Renal pelvis (tissue), 12 donors: Measurements from ENCODE around the gene MYORG. TPM values are rescaled to one million over a fixed set of nuclear protein-coding genes. Genes with fewer than 3 reads are reported as not detected.

Experiments
- DNase-seq: peaks from one replicate; pipeline ENCODE4 v3.0.0-alpha.2; 2013
- long read RNA-seq, 16 experiments: transcript quantifications; one replicate each; lab custom pipeline, GENCODE V29; 2026
- polyA plus RNA-seq, 3 donors: library from polyadenylated mRNA; unstranded; fragments of 120-200 nt; gene quantifications; one replicate each; pipeline ENCODE4 v1.2.1, GENCODE V29; 2013; ENCODE audit not compliant: insufficient read length in 3 of 3

MYORG gene
- 10 to 100 TPM in 1 of 3 donors, 1 to 10 TPM in 2; 8.1 to 10.1 (median 9.9) TPM for polyA plus RNA-seq
- long read RNA-seq, donor 1, full-length matches to known transcripts = 3 of 3 reads
- long read RNA-seq, donor 1, partial matches to known transcripts = 0 of 3 reads
- long read RNA-seq, donor 1, other reads (novel, unspliced or antisense) = 0 of 3 reads
- long read RNA-seq, donor 2, full-length matches to known transcripts = 2 of 2 reads
- long read RNA-seq, donor 2, partial matches to known transcripts = 0 of 2 reads
- long read RNA-seq, donor 2, other reads (novel, unspliced or antisense) = 0 of 2 reads
- long read RNA-seq, donor 3, full-length matches to known transcripts = 3 of 3 reads
- long read RNA-seq, donor 3, partial matches to known transcripts = 0 of 3 reads
- long read RNA-seq, donor 3, other reads (novel, unspliced or antisense) = 0 of 3 reads
- long read RNA-seq, donor 4, full-length matches to known transcripts = 1 of 1 reads
- long read RNA-seq, donor 4, partial matches to known transcripts = 0 of 1 reads
- long read RNA-seq, donor 4, other reads (novel, unspliced or antisense) = 0 of 1 reads
- long read RNA-seq, donor 5, full-length matches to known transcripts = 1 of 1 reads
- long read RNA-seq, donor 5, partial matches to known transcripts = 0 of 1 reads
- long read RNA-seq, donor 5, other reads (novel, unspliced or antisense) = 0 of 1 reads
- long read RNA-seq, donor 6, full-length matches to known transcripts = 3 of 3 reads
- long read RNA-seq, donor 6, partial matches to known transcripts = 0 of 3 reads
- long read RNA-seq, donor 6, other reads (novel, unspliced or antisense) = 0 of 3 reads
- long read RNA-seq, donor 7, full-length matches to known transcripts = 7 of 7 reads
- long read RNA-seq, donor 7, partial matches to known transcripts = 0 of 7 reads
- long read RNA-seq, donor 7, other reads (novel, unspliced or antisense) = 0 of 7 reads
- long read RNA-seq, donor 8 = 0 reads
- long read RNA-seq, donor 9, full-length matches to known transcripts = 6 of 6 reads
- long read RNA-seq, donor 9, partial matches to known transcripts = 0 of 6 reads
- long read RNA-seq, donor 9, other reads (novel, unspliced or antisense) = 0 of 6 reads
- long read RNA-seq, donor 10, full-length matches to known transcripts = 6 of 6 reads
- long read RNA-seq, donor 10, partial matches to known transcripts = 0 of 6 reads
- long read RNA-seq, donor 10, other reads (novel, unspliced or antisense) = 0 of 6 reads
- long read RNA-seq, donor 11, full-length matches to known transcripts = 3 of 3 reads
- long read RNA-seq, donor 11, partial matches to known transcripts = 0 of 3 reads
- long read RNA-seq, donor 11, other reads (novel, unspliced or antisense) = 0 of 3 reads
- long read RNA-seq, donor 12, full-length matches to known transcripts = 6 of 6 reads
- long read RNA-seq, donor 12, partial matches to known transcripts = 0 of 6 reads
- long read RNA-seq, donor 12, other reads (novel, unspliced or antisense) = 0 of 6 reads
- long read RNA-seq, donor 13 = 0 reads
- long read RNA-seq, donor 14 = 0 reads
- long read RNA-seq, donor 15, full-length matches to known transcripts = 5 of 5 reads
- long read RNA-seq, donor 15, partial matches to known transcripts = 0 of 5 reads
- long read RNA-seq, donor 15, other reads (novel, unspliced or antisense) = 0 of 5 reads
- long read RNA-seq, donor 16, full-length matches to known transcripts = 1 of 1 reads
- long read RNA-seq, donor 16, partial matches to known transcripts = 0 of 1 reads
- long read RNA-seq, donor 16, other reads (novel, unspliced or antisense) = 0 of 1 reads

- DNase-seq = peak; percentile 90
These were observed at the start of gene MYORG for GRCh38 chr9:34376596-34377403. TSS of gene MYORG (minus strand) at chr9:34376898. CDS start at chr9:34372943, 3,955 bp downstream.

- no peak for DNase-seq
These were observed 43.2 kb upstream of the MYORG start for GRCh38 chr9:34419716-34420504.

- DNase-seq = no peak
These were observed 41.0 kb upstream of the MYORG start for GRCh38 chr9:34417734-34418133.

GRCh38 chr9:34413231-34413852, 36.6 kb upstream of the MYORG start:
- DNase-seq = peak; percentile 82

GRCh38 chr9:34412336-34412735, 35.6 kb upstream of the MYORG start:
- DNase-seq = no peak

GRCh38 chr9:34409154-34409553, 32.5 kb upstream of the MYORG start:
- DNase-seq = no peak

- DNase-seq = no peak
These were observed 31.5 kb upstream of the MYORG start for GRCh38 chr9:34408173-34408572.

- DNase-seq = no peak
These were observed 29.5 kb upstream of the MYORG start for GRCh38 chr9:34406219-34406618.

GRCh38 chr9:34405719-34406118, 29.0 kb upstream of the MYORG start:
- DNase-seq = no peak

GRCh38 chr9:34403554-34404380, 27.1 kb upstream of the MYORG start:
- DNase-seq = peak; percentile 50

GRCh38 chr9:34400686-34401602, 24.2 kb upstream of the MYORG start:
- no peak for DNase-seq

GRCh38 chr9:34400275-34400674, 23.6 kb upstream of the MYORG start:
- DNase-seq = no peak

GRCh38 chr9:34399729-34400128, 23.0 kb upstream of the MYORG start:
- no peak for DNase-seq

GRCh38 chr9:34398875-34399274, 22.2 kb upstream of the MYORG start:
- DNase-seq = no peak

- no peak for DNase-seq
These were observed 19.8 kb upstream of the MYORG start for GRCh38 chr9:34396276-34397214.
